Measurements from ENCODE around the gene KRT77.

The KRT77 gene

DNA sequence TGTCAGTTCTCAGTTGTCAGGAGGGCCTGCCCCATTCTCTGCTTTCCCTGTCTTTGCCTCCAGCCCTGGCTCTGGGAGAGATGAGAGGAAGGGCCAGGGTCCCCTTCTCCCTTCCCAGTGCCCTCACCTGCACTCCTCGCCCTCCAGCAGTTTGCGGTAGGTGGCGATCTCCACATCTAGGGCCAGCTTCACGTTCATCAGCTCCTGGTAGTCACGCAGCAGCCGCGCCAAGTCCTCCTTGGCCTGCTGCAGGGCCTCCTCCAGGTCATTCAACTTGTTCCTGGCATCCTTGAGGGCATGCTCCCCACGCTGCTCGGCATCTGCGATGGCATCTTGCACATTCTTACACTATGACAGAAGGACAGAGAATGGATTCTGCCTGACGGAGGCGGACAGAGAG, 56.7 kb downstream of the KRT77 start:
- Mint-ChIP-seq H3K4me1 (peaks cover 85% of the 10 kb centered on the region), H3K27ac (no peak overlapping the region), H3K4me3 (no peak overlapping the region), H3K9me3 (no peaks in the 10 kb centered on the region), H3K27me3 (no peaks in the 10 kb centered on the region)
- DNase-seq: no peak
- no peak for ATAC-seq

DNA sequence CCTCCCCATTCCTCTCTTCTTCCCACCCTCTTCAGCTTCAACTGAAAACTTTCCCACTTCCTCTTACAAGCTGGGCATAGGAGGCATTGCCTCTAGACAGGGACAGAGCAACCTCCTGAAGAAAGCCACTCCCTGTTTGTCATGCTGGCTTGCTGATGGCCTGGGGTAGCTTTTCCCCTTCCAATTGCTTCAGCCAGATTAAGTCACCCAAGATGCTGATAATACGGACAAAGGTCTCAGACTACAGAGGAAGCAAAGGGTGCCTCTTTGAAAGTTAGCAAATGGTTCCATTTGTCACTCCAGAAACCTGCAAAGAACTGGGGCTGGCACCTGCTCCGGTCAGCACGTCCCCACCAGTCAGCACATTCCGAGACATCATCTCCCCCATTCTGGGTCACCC, 57.3 kb downstream of the KRT77 start:
- Mint-ChIP-seq H3K4me3 (peak overlapping the region; percentile 36 to 49), H3K4me1 (peaks cover 90% of the 10 kb centered on the region), H3K27ac (peak overlapping the region in 1 of 2 donors; percentile 71), H3K27me3 (no peaks in the 10 kb centered on the region), H3K9me3 (no peaks in the 10 kb centered on the region)
- DNase-seq: no peak
- ATAC-seq: no peak

DNA sequence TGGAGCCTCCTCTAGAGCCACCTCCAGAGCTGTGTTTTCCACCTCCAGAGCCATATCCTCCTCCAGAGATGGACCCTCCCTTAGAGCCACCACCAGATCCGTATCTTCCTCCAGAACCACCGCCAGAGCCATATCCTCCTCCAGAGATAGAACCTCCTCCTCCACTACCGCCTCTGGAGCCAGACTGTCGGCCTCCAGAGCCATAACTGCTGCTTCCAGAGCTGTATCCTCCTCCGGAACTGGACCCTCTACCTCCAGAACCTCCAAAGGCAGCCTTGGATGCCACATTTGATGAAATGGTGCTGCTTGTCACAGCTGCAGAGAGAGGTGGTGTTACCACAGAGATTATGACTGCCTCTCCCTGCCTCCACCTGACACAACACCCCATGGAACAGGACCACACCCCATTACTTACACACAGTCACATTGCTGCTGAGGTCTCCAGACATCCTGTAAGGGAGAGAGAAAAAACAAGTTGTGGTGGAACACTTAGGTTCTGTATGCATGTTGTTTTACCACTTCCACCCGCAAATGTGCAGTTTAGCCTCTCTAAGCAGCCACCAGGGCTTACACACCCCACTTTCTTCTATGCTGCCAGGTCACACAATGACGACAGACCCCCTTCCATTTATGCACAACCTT, 58.1 kb downstream of the KRT77 start:
- Mint-ChIP-seq H3K4me3 (peak overlapping the region; percentile 25 to 46), H3K4me1 (peaks cover 88% of the 10 kb centered on the region), H3K27me3 (no peaks in the 10 kb centered on the region), H3K27ac (peak overlapping the region; percentile 90 to 91), H3K9me3 (no peaks in the 10 kb centered on the region)
- ATAC-seq: peak; percentile 97
- peak; percentile 16 to 56 for DNase-seq

DNA sequence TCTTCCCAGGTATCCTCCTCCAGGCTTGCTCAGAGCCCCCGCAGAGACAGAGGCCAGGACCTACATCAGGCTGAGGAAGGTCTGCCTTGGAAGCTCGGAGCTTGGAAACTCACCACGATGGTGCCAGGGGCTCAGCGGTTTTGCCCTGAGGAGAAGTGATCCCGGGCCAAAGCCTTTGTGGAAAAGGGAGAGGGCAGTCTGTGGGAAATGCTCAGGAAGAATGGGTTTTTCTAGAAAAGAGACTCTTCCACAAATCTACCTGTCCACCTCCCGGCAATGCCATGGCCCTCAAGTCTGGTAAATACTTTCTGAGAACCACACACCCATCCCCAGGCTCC, 59.3 kb downstream of the KRT77 start:
- H3K4me1 Mint-ChIP-seq: peaks cover 76% of the 10 kb centered on the region

DNA sequence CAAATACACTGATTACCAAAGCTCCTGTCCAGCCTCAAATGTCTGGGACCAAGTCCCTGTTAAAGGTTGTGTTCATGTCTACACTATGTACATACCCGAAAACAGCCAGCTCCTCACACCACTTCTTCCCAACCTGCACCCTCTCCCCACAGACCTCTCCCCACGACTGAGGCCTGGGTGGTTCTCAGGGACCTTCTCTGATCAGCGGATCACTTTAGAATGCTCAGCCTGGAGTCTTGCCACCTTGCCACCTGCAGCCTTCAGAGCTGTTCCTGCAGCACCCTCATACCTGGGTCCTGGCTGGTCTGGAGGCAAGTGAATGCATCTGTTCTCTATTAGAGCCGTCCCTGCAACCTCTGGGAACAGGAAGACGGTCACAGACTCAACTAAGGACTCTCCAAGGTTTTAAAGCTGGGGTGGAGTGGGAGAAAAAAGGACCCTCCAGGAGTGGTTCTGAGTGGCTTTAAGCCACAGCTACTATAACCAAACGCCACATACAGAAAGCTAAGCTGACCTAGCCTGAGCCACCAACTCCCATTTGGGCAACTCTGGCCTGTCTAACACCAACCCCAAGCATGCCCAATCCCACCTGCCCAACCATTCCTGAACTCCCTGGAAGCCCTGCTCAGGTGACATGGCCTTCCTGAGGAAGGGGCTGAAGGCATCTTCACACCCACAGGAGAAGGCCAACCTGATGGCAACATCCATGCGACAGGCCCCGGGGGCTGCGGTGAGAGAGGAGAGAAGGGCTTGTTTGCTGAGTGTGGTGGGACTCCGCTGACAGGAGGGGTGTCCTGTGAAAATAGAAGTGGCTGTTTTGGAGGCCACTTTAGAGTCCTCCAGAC, 59.9 kb downstream of the KRT77 start:
- Mint-ChIP-seq H3K27me3 (no peaks in the 10 kb centered on the region), H3K4me3 (no peak overlapping the region), H3K4me1 (peaks cover 71% of the 10 kb centered on the region), H3K9me3 (no peaks in the 10 kb centered on the region), H3K27ac (no peak overlapping the region)
- DNase-seq: no peak
- ATAC-seq: no peak

More for the DNA sequence above, 59.3 kb downstream of the KRT77 start:
- ATAC-seq (no peak), DNase-seq (no peak)
- Mint-ChIP-seq H3K9me3 (no peaks in the 10 kb centered on the region), H3K27me3 (no peaks in the 10 kb centered on the region), H3K27ac (no peak overlapping the region), H3K4me3 (no peak overlapping the region)

DNA sequence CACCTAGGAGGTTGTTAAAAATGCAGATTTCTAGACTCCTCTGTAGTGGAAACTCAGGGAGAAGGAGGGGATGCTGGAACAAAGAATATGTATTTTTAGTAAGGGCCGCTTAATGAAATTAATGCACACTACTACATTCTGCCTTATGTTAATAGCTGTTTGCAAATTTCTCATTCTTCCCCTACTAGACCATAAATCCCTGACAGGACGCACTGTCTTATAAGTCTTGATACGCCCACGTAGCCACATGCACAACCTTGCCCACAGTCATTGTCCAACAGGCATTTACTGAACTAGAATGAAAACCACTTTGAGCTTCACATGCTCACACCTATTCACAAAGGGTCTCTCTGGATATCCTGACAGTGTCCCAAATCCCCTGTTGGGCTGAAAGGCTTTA, 61.9 kb downstream of the KRT77 start:
- ATAC-seq: no peak
- no peaks in the 10 kb centered on the region for H3K9me3 Mint-ChIP-seq
- DNase-seq: no peak
- H3K27ac Mint-ChIP-seq: no peak overlapping the region
- no peak overlapping the region for H3K4me3 Mint-ChIP-seq
- H3K27me3 Mint-ChIP-seq: no peaks in the 10 kb centered on the region
- peaks cover 56% of the 10 kb centered on the region for H3K4me1 Mint-ChIP-seq
